NCI-H1092 (cell line): ENCODE results near the gene MCM10.
"Not testable (repeated sequence)": the region's sequence is repeated elsewhere in the genome, so short reads cannot be mapped to it uniquely, and the experiment has no call there.

Experiments
- DNase-seq: peaks from one replicate; lab custom pipeline; 2025; lab: John Stamatoyannopoulos, UW

Gene MCM10

DNA sequence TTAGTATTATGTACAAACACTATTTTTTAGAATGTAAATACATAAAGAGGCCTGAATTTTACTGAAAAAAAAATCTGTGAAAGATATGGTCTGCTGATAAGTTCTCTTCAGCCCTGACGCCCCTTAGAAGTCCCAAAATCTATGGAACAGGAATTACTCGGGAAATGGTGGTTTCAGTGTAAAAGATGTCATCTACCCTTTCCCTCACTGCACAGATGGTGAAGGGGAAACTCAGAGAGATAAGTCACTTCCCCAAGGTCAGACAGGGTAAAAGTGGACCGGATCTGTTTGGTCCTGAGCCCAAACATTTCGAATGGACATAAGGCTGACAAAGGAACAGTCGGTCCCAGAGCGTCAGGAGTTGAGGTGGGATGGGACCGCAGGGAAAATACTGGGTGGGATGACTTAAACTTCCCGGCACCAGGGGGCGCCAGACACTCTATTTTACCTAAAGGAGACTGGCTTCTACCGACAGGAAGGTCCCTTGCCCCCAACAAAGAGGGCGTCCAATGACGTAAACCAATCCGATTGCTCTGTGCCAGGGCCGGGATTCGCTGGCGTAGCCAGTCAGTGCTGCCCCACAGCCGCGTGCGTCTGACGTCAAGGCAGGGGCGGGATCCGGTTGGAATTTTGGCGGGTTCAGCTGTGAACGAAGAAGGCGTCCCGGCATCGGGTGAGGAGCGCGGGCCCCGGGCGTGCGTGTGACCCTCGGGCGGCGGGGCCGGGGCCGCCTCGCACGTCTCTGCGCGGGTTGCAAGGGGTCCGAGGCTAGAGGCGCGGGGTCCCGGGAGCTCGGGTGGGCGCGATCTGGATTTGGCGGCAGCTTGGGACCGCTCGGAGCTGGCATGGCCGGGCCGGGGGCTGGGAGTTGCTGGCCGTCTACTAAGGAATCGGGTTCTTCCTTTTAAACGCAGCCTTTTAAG, at the start of gene MCM10:
MCM10 (plus strand) TSS at position 625 of the 923 bp plus-strand sequence. CDS start 2,645 bp downstream, outside the sequence.
- peak; percentile 97 for DNase-seq

DNA sequence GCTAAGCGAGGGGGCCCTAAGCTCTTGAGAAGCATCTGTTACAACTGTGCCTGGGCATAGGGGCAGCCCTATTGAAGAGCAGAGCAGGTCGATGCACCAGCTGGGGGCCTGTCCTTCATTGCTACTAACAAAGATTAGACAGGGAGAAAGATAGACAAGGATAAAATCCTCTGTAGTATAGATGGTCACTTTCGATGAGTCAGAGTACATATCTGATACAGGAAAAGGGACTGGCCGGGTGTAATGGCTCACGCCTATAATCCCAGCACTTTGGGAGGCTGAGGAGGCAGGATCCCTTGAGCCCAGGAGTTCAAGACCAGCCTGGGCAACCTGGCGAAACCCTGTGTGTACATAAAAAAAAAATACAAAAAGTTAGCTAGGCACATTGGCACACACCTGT, 47.8 kb upstream of the MCM10 start:
- no peak for DNase-seq

DNA sequence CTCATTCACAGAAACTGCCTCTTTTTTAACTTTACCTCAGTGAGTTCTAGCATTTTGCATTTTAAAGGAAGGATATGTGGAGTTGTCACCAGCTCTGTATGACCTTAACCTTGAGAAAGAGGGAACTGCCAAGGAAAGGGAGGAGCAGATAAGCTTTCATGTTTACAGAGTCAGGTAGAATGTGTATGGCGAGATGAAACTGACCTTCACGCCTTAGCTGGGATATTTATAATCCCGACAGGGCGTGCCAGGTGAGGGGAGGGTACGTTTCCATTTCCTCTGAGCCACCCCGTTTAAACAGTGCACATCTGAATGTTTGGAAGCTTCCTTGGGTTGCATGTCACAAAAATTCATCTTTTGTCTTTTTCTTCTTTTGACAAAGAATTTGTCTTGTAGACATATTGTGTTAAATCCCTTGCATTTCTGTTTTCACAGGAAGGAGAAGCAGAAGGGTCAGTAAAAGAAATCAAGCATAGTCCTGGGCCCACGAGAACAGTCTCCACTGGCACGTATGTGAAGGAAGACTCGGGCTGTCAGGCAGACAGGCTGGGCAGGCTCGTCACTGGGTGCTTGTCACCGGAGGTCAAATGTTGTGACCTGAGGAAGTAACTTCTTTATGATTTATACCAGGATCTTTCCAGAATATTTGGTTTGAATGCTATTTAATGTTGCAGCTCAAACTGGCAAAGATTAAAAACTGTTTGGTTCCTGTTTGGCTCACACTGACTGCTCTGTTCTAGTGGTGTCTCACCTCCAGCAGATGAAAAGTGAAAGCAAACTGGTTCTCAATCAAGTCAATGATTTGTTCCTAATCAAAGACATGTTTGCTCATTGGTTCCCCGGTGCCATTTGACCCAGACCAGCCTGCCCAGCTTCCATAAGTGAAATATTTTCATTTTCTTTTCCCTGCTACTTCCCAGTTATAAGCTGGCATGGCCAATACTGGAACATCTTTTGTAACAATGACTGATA, 45.2 kb upstream of the MCM10 start:
- DNase-seq, result no peak

DNA sequence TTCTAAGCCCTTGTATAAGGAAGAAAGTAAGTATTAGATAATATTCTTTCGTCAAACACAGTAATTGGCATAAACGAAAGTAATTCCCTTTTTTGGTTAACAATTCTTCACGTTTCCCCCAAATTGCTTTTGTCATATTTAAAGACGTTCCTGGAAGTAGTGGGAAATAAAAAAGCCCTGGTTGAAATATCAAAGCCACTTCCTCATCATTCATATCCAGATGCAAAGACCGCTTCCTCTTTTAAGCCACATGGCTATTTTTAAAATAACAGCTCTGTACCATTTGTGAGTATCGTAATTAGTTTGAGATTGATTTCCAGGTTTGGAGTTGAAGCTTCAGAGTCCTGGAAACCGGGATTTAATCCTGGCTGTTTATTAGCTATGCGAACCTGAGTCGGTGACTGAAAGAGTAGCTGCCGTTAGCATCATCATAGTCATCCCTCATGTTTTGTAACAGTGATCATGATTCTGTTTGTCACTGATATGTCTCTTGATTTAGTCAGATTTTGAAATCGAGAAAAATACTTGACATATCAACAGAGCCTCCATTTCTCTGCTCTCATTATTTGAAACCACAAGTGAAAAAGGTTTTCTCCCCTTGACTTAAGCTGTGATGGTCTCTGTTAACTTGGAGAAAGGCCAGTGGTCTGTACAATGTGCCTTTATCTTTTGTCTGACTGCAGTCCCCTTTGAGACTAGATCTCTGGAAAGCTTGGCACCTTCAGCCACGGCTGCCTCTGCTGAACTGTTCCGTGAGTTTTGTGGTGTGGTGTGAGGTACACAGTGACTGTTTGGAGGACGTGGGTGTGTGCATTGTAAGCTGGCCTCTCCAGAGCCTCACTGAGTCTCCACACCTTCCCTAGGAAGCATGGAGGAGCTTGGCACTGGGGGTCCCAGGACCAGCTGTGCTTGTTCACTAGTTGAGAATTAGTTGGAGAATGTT, 43.2 kb upstream of the MCM10 start:
- no peak for DNase-seq

DNA sequence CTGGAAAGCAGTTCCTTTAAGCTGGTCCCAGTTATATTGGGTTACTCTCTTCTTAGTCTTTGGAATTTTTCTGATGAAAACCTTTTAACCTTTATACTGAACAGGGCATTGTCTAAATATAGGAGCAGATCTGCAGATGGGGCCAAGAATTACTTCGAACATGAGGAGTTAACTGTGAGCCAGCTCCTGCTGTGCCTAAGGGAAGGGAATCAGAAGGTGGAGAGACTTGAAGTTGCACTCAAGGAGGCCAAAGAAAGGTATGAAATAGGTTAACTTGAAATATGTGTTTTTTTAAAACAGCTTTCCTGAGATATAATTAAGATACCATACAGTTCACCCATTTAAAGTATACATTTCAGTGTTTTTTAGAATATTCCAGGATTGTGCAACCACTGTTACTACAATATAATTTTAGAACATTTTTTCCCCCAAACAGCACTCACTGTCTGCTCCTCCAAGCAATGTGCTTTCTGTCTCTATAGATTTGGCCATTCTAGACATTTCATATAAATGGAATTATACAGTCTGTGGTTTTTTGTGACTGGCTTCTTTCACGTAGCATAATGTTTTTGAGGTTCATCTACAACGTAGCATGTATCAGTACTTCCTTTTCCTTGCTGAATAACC, 42.5 kb upstream of the MCM10 start:
- no peak for DNase-seq

DNA sequence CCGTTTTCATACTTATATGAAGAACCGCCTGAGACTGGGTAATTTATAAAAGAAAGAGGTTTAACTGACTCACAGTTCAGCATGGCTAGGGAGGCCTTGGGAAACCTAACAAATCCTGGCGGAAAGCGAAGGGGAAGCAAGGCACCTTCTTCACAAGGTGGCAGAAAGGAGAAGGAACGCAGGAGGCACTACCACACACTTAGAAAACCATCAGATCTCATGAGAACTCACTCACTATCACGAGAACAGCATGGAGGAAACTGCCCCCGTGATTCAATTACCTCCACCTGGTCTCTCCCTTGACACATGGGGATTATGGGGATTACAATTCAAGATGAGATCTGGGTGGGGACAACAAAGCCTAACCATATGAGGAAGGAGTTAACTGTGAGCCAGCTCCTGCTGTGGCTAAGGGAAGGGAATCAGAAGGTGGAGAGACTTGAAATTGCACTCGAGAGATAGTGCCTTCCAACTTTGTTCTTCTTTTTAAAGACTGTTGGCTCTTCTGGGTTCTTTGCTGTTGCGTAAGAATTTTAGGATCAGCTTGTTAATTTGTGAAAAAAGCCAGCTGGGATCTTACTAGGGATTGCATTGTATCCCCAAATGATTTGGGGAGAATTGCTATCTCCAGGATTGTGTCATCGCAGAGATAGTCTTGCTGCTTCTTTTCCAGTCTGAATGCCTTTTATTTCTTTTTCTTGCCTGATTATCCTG, 40.4 kb upstream of the MCM10 start:
- DNase-seq, result no peak

DNA sequence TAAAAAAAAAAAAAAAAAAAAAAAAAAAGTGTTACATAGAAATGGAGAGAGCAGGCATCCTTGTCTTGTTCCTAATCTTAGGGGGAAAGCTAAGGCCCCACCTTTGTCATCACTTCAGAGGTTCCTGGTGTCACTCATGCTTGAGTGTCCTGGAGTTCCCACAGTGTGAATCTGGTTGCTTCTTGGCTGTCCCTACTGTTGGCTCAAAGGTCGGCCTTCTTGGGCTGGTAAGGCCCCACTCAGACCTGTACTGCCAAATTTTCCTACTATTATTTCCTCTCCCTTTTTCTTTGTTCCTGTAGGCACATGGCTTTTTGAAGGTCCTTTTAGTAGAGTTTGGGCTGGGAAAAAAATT, 39.9 kb upstream of the MCM10 start:
- no peak for DNase-seq

DNA sequence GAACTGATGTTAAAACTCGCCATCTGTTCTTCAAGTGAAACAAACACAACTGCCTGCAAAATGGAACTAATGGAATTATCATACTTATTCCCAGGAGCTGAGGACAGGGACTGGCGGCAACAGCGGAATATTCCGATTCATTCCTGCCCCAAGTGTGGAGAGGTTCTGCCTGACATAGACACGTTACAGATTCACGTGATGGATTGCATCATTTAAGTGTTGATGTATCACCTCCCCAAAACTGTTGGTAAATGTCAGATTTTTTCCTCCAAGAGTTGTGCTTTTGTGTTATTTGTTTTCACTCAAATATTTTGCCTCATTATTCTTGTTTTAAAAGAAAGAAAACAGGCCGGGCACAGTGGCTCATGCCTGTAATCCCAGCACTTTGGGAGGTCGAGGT, 24.7 kb upstream of the MCM10 start:
- no peak for DNase-seq

DNA sequence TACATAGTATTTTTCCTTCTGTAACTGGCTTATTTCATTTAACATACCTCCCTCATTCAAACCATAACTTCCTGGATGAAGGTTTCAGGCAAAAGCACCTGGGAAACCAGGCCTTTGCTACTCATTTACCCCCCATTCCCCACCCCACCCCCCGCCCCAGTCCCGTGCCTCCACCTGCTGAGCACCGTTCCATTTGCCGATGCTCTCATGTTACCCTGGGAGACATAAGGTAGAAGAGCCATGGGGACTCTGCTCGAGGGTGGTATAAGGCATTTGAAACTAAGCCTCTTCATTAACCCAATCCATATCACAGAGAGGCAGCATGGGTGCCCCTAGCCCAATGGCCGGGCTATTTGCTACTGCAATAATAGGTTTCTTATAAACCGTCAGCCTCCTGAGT, 22.2 kb upstream of the MCM10 start:
- DNase-seq, result no peak

DNA sequence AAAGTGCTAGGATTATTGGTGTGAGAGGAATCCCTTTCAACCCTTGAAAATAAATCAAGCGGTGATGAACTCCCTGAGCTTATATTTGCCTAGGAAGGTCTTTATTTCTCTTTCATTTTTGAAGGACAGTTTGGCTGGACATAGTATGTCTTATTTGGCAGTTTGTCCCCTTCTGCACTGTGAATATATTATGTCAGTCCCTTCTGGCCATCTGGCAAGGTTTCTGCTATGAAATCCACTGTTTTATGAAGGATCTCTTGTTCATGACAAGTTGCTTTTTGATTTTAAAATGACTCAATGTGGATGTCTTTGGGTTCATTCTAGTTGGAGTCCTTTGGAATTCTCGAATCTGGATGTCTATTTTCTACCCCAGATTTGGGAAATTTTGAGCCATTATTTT, 21.7 kb upstream of the MCM10 start:
- no peak for DNase-seq

DNA sequence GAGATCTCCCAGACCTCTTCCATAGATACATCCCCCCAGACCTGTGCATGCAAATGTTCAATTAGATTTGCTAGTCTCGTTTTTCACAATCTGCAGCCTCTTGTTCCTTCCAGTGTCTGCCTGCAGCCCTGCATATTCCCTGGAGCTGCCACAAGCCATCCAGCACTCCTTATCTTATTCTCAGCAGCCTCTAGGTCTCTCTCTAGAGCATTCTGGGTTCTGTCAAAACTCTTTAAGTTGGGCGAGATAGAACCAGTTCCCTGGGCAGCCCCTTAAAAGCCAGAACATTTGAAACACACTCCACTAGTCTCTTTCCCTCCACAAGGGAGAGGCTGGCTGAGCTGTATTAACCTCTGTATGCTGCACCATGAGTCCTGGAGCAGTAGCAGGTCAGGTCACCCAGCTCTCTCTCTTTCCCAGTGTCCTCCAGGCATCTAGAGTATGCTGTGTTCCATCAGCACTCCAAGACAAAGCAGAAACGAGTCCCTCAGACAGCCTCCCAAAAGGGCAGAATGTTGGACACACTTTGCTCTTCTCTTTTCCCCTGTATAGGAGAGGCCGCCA, 20.6 kb upstream of the MCM10 start:
- no peak for DNase-seq

DNA sequence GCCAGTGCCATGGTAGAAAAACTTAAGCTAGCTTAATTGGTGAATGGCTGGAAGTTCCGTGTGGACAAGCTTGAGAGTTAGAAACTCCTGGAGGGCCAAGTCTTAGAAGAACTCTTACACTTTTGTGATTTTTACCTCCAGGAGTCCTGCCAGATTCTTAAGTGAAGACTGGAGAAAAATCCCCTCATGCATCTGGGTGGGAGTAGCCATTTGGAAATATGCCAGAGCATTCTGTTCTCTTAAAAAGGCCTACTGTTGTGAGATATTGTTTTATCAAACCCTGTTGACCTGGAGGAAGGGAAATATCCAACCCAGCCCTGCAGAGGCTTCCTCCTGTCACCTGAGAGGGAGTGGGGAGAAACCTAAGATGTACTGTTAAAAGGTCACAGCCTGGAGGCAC, 17.6 kb upstream of the MCM10 start:
- DNase-seq, result no peak

DNA sequence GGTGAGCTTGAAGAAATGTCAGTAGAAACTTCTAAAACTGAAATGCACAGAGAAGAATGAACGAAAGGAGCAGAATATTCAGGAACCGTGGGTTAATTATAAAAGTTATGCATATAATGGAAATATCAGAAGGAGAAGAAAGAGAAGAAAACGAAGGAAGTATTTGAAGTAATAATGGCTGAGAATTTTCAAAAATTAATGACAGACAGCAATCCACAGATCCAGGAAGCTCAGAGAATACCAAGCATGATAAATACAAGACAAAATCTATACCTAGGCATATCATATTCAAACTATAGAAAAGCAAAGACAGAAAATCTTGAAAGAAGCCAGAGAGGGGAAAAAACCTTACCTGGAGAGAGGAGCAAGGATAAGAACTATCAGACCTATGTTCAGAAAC, 16.5 kb upstream of the MCM10 start:
- DNase-seq, result no peak

DNA sequence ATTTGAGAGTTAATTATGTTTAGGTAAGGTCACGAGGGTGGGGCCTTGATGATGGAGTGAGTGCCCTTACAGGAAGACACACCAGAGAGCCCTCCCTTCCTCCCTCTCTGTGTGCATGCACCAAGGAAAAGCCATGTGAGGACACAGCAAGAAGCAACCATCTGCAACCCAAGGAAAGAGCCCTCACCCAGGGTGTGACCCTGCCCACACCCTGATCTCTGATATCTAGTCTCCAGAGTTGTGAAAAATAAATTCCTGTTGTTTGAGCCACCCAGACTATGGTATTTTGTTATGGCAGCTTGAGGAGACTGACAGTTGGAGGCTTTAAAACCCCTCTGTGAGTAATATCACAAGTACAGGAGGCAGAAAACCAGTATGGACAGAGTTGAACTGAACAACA, 15.0 kb upstream of the MCM10 start:
- no peak for DNase-seq

DNA sequence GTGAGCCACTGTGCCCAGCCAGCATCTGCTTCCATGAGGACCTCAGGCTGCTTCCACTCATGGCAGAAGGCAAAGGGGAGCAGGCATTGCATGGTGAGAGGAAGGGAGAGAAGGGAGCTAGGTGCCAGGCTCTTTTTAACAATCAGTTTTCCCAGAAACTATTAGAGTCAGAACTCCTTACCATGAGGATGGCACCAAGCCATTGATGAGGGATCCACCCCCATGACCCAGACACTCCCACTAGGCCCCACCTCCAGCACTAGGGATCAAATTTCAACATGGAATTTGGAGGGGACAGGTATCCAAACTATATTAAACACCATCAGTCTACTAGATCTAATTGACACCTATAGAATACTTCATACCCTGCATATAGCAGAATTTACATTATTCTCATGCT, 14.2 kb upstream of the MCM10 start:
- DNase-seq, result no peak

DNA sequence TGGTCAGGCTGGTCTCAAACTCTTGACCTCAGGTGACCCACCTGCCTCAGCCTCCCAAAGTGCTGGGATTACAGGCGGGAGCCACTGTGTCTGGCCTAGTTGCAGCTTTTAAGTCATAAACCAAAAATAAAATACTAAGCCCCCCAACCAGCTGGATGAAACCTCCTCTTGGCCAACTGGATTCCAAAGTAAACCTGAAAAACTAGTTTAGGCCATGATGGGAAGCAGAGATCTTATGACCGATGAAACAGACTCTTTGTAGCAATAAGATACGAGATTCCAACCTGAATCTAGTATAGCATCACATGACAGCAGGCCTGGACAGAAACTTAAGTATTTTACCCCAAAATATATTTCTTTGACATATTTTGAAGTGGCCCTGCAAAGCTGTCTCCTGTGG, 9.1 kb upstream of the MCM10 start:
- no peak for DNase-seq

DNA sequence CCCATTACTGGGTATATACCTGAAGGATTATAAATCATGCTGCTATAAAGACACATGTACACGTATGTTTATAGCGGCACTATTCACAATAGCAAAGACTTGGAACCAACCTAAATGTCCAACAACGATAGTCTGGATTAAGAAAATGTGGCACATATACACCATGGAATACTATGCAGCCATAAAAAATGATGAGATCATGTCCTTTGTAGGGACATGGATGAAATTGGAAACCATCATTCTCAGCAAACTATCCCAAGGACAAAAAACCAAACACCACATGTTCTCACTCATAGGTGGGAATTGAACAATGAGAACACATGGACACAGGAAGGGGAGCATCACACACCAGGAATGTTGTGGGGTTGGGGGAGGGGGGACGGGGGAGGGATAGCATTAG, 5.5 kb upstream of the MCM10 start:
- not testable (repeated sequence) for DNase-seq

DNA sequence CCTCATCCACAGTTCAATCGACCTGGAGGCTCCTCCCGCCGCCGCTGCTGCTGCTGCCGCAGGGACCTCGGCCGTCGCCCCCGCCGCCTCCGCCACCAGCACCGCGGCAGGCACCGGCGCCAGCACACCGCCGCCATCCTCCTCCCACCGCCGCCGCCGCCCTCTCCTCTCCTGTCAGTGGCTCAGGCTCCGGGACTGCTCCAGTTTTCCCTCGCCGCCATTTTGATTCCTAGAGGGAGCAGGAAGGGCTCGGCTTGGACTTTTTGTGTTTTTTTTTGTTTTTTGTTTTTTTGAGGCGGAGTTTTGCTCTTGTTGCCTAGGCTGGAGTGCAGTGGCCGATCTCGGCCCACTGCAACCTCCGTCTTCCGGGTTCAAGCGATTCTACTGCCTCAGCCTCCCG, 3.0 kb upstream of the MCM10 start:
- no peak for DNase-seq

DNA sequence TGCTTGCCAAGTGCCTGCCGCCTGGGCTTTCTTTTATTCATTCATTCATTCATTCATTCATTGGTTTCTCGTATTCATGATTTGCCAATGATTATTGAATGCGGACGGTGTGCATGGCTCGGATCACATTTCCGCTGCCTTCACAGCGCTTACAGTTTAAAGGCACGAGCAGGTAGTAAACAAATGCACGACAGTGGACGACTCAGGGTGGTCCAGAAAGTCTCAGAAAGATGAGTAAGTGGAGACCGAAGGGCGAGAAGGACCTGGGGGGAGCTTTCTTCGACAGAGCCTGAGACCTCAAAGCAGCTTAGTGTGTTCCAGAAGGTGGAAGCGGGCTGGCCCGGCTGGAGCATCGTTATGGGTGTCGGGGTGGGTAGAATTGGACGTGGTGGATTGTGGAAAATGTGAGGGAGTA, 506 bp downstream of the MCM10 start:
- DNase-seq, result no peak

DNA sequence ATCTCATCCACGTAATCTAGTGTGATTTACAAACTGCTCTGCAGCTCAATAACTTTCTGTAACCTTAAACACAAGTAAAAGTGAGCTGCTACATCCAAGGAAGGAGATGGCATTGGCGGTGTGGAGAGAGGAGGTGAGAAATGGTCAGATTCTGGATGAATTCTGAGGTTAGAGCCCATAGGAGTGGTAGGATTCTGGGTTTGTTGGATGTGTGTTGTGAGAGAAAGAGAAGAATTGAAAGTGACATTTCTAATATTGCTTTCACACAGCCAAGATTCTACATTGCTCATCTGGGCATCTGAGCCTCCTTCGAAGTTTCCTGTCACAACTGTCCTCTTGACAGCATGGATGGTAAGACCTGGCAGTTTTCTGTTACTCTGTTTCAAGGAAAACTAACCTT, 2.5 kb downstream of the MCM10 start:
- DNase-seq, result no peak
